Measurements from ENCODE around the gene ISM1.

The ISM1 gene

GRCh38 chr20:13211956-13212618, 9.0 kb upstream of the ISM1 start:
- H3K4me1 ChIP-seq (ENCODE audit: insufficient read depth, low read length), result no peaks in the 10 kb centered on the region
- H3K36me3 ChIP-seq (ENCODE audit: insufficient read depth, low read length), result no peaks in the 10 kb centered on the region
- H3K9ac ChIP-seq (ENCODE audit: low read depth, low read length), result no peak overlapping the region
- peaks cover 3% of the 10 kb centered on the region; the same call in 1 of the 2 replicates for H3K9me3 ChIP-seq (ENCODE audit: control insufficient read depth, insufficient read depth, low read length)

GRCh38 chr20:13212750-13213149, 8.3 kb upstream of the ISM1 start:
- Histone ChIP-seq H3K36me3 (ENCODE audit: insufficient read depth, low read length) (no peaks in the 10 kb centered on the region), H3K9ac (ENCODE audit: low read depth, low read length) (no peak overlapping the region), H3K9me3 (ENCODE audit: control insufficient read depth, insufficient read depth, low read length) (peaks cover 3% of the 10 kb centered on the region; the same call in 1 of the 2 replicates), H3K4me1 (ENCODE audit: insufficient read depth, low read length) (no peaks in the 10 kb centered on the region)

GRCh38 chr20:13213335-13213734, 7.7 kb upstream of the ISM1 start:
- Histone ChIP-seq H3K9me3 (ENCODE audit: control insufficient read depth, insufficient read depth, low read length) (peaks cover 3% of the 10 kb centered on the region; the same call in 1 of the 2 replicates), H3K9ac (ENCODE audit: low read depth, low read length) (no peak overlapping the region), H3K4me1 (ENCODE audit: insufficient read depth, low read length) (no peaks in the 10 kb centered on the region), H3K36me3 (ENCODE audit: insufficient read depth, low read length) (no peaks in the 10 kb centered on the region)

- peaks cover 3% of the 10 kb centered on the region; the same call in 1 of the 2 replicates for H3K9me3 ChIP-seq (ENCODE audit: control insufficient read depth, insufficient read depth, low read length)
- no peaks in the 10 kb centered on the region; the same call in 1 of the 2 replicates for H3K4me1 ChIP-seq (ENCODE audit: insufficient read depth, low read length)
- no peak overlapping the region for H3K9ac ChIP-seq (ENCODE audit: low read depth, low read length)
- no peaks in the 10 kb centered on the region for H3K36me3 ChIP-seq (ENCODE audit: insufficient read depth, low read length)
Observed at GRCh38 chr20:13216533-13216932, 4.5 kb upstream of the ISM1 start.

- no peaks in the 10 kb centered on the region for H3K36me3 ChIP-seq (ENCODE audit: insufficient read depth, low read length)
- peak overlapping the region; percentile 64; the same call in 1 of the 2 replicates for H3K9ac ChIP-seq (ENCODE audit: low read depth, low read length)
- no peaks in the 10 kb centered on the region; the same call in 1 of the 2 replicates for H3K4me1 ChIP-seq (ENCODE audit: insufficient read depth, low read length)
- no peaks in the 10 kb centered on the region for H3K9me3 ChIP-seq (ENCODE audit: control insufficient read depth, insufficient read depth, low read length)
Observed at GRCh38 chr20:13219327-13220193, 1.5 kb upstream of the ISM1 start.

- Histone ChIP-seq H3K9ac (ENCODE audit: low read depth, low read length) (peak overlapping the region; percentile 64; the same call in 1 of the 2 replicates), H3K9me3 (ENCODE audit: control insufficient read depth, insufficient read depth, low read length) (no peaks in the 10 kb centered on the region), H3K4me1 (ENCODE audit: insufficient read depth, low read length) (no peaks in the 10 kb centered on the region; the same call in 1 of the 2 replicates), H3K36me3 (ENCODE audit: insufficient read depth, low read length) (no peaks in the 10 kb centered on the region)
Observed at GRCh38 chr20:13220194-13220903, 725 bp upstream of the ISM1 start.

GRCh38 chr20:13221313-13221672, 219 bp downstream of the ISM1 start:
- Histone ChIP-seq H3K36me3 (ENCODE audit: insufficient read depth, low read length) (no peaks in the 10 kb centered on the region), H3K9ac (ENCODE audit: low read depth, low read length) (peak overlapping the region; percentile 44; the same call in 1 of the 2 replicates), H3K9me3 (ENCODE audit: control insufficient read depth, insufficient read depth, low read length) (no peaks in the 10 kb centered on the region), H3K4me1 (ENCODE audit: insufficient read depth, low read length) (no peaks in the 10 kb centered on the region; the same call in 1 of the 2 replicates)

GRCh38 chr20:13221673-13222318, 722 bp downstream of the ISM1 start:
- H3K4me1 ChIP-seq (ENCODE audit: insufficient read depth, low read length), result no peaks in the 10 kb centered on the region; the same call in 1 of the 2 replicates
- H3K36me3 ChIP-seq (ENCODE audit: insufficient read depth, low read length), result no peaks in the 10 kb centered on the region
- H3K9me3 ChIP-seq (ENCODE audit: control insufficient read depth, insufficient read depth, low read length), result no peaks in the 10 kb centered on the region
- peak overlapping the region; percentile 79 for H3K9ac ChIP-seq (ENCODE audit: low read depth, low read length)

- Histone ChIP-seq H3K4me1 (ENCODE audit: insufficient read depth, low read length) (no peaks in the 10 kb centered on the region; the same call in 1 of the 2 replicates), H3K9ac (ENCODE audit: low read depth, low read length) (peak overlapping the region; percentile 79; the same call in 1 of the 2 replicates), H3K36me3 (ENCODE audit: insufficient read depth, low read length) (no peaks in the 10 kb centered on the region), H3K9me3 (ENCODE audit: control insufficient read depth, insufficient read depth, low read length) (no peaks in the 10 kb centered on the region)
Observed at GRCh38 chr20:13222319-13222716, 1.2 kb downstream of the ISM1 start.

GRCh38 chr20:13223736-13224520, 2.9 kb downstream of the ISM1 start:
- Histone ChIP-seq H3K9ac (ENCODE audit: low read depth, low read length) (no peak overlapping the region), H3K4me1 (ENCODE audit: insufficient read depth, low read length) (no peaks in the 10 kb centered on the region; the same call in 1 of the 2 replicates), H3K9me3 (ENCODE audit: control insufficient read depth, insufficient read depth, low read length) (no peaks in the 10 kb centered on the region), H3K36me3 (ENCODE audit: insufficient read depth, low read length) (no peaks in the 10 kb centered on the region)

- Histone ChIP-seq H3K9me3 (ENCODE audit: control insufficient read depth, insufficient read depth, low read length) (no peaks in the 10 kb centered on the region), H3K4me1 (ENCODE audit: insufficient read depth, low read length) (peaks cover 4% of the 10 kb centered on the region)
Observed at GRCh38 chr20:13226367-13226766, 5.3 kb downstream of the ISM1 start.

GRCh38 chr20:13228771-13229170, 7.7 kb downstream of the ISM1 start:
- H3K9ac ChIP-seq (ENCODE audit: low read depth, low read length), result no peak overlapping the region
- peaks cover 5% of the 10 kb centered on the region for H3K4me1 ChIP-seq (ENCODE audit: insufficient read depth, low read length)
- no peaks in the 10 kb centered on the region for H3K9me3 ChIP-seq (ENCODE audit: control insufficient read depth, insufficient read depth, low read length)
- no peaks in the 10 kb centered on the region for H3K36me3 ChIP-seq (ENCODE audit: insufficient read depth, low read length)

More at GRCh38 chr20:13226367-13226766, 5.3 kb downstream of the ISM1 start:
- Histone ChIP-seq H3K36me3 (ENCODE audit: insufficient read depth, low read length) (no peaks in the 10 kb centered on the region), H3K9ac (ENCODE audit: low read depth, low read length) (no peak overlapping the region)

GRCh38 chr20:13229538-13229937, 8.5 kb downstream of the ISM1 start:
- Histone ChIP-seq H3K9ac (ENCODE audit: low read depth, low read length) (no peak overlapping the region; the same call in 1 of the 2 replicates), H3K36me3 (ENCODE audit: insufficient read depth, low read length) (no peaks in the 10 kb centered on the region), H3K9me3 (ENCODE audit: control insufficient read depth, insufficient read depth, low read length) (no peaks in the 10 kb centered on the region), H3K4me1 (ENCODE audit: insufficient read depth, low read length) (peaks cover 5% of the 10 kb centered on the region)
